ENCODE measurements around the gene SPATA19. TPM values are rescaled to one million over a fixed set of nuclear protein-coding genes. Genes with fewer than 3 reads are reported as not detected.

The SPATA19 gene
- total RNA-seq (2021) (not detected in 2 replicates), Bru-seq, nascent RNA (not detected), BruChase-seq, experiment 1, labeled RNA remaining after a 2-hour chase (not detected), BruChase-seq, experiment 2, labeled RNA remaining after a 6-hour chase (not detected)
- long read RNA-seq = 0 reads

- ChIA-PET POLR2A (ENCODE audit: unreplicated experiment) (no interaction called here), CTCF (no interaction called here)
- DNase-seq = no peak
- no peak within 1 kb of the TSS for H3K4me2 ChIP-seq
- H3K4me3 ChIP-seq = no peak within 1 kb of the TSS
- H4K20me1 ChIP-seq (ENCODE audit: insufficient read depth) = no peaks in the 10 kb centered on the region
- no peak for TF ChIP-seq CTCF (conservative IDR thresholded peaks at IDR 0.05)
- no peak for TF ChIP-seq EZH2 (IDR thresholded peaks at IDR 0.05; ENCODE audit: low read depth)
- H3K9me3 ChIP-seq (ENCODE audit: insufficient read depth, low read depth) = no peaks in the 10 kb centered on the region
- peaks cover 31% of the 10 kb centered on the region for H3K27me3 ChIP-seq (ENCODE audit: insufficient read depth, low read depth)
- no peaks in the 10 kb centered on the region for H3F3A ChIP-seq (ENCODE audit: insufficient read depth, low read depth)
- BruUV-seq (replicated peaks) = no TSS peak
- intact Hi-C loops (cut with micrococcal nuclease; ENCODE audit: unreplicated experiment) = no loop called here
- no peaks in the 10 kb centered on the region for H3K9me2 ChIP-seq (ENCODE audit: insufficient read depth)
- H3K79me2 ChIP-seq (ENCODE audit: low read depth) = no peaks in the 10 kb centered on the region
- no peaks in the 10 kb centered on the region for H3K4me1 ChIP-seq (replicated peaks; ENCODE audit: insufficient read depth)
- no peaks in the 10 kb centered on the region for H3K36me3 ChIP-seq (ENCODE audit: low read depth)
- H2AFZ ChIP-seq = no peak within 1 kb of the TSS
- H3K27ac ChIP-seq = no peak within 1 kb of the TSS
These were observed at the start of gene SPATA19 for GRCh38 chr11:133845413-133845812. Gene SPATA19 (minus strand): TSS chr11:133845513. CDS start chr11:133845446, 67 bp downstream.

GRCh38 chr11:133895061-133895479 is 49.8 kb upstream of the SPATA19 start:
- Histone ChIP-seq H3K9me2 (ENCODE audit: insufficient read depth) (no peaks in the 10 kb centered on the region), H3K4me3 (no peak overlapping the region), H3K9me3 (ENCODE audit: insufficient read depth, low read depth) (no peaks in the 10 kb centered on the region), H3K4me2 (no peak overlapping the region), H3K36me3 (ENCODE audit: low read depth) (no peaks in the 10 kb centered on the region), H3K27me3 (ENCODE audit: insufficient read depth, low read depth) (peaks cover 70% of the 10 kb centered on the region), H3K79me2 (ENCODE audit: low read depth) (no peaks in the 10 kb centered on the region), H3K27ac (no peak overlapping the region), H2AFZ (no peak overlapping the region), H3F3A (ENCODE audit: insufficient read depth, low read depth) (no peaks in the 10 kb centered on the region), H4K20me1 (ENCODE audit: insufficient read depth) (no peaks in the 10 kb centered on the region), H3K4me1 (replicated peaks; ENCODE audit: insufficient read depth) (no peaks in the 10 kb centered on the region)
- CTCF ChIA-PET = no interaction called here
- POLR2A ChIA-PET (ENCODE audit: unreplicated experiment) = no interaction called here
- no peak for TF ChIP-seq EZH2 (IDR thresholded peaks at IDR 0.05; ENCODE audit: low read depth)
- TF ChIP-seq CTCF (conservative IDR thresholded peaks at IDR 0.05) = no peak
- intact Hi-C loops (cut with micrococcal nuclease; ENCODE audit: unreplicated experiment) = no loop called here
- no peak for DNase-seq
- BruUV-seq (replicated peaks) = no TSS peak

GRCh38 chr11:133893381-133893780 is 48.1 kb upstream of the SPATA19 start:
- H3K27me3 ChIP-seq (ENCODE audit: insufficient read depth, low read depth) = peaks cover 63% of the 10 kb centered on the region
- H3K4me1 ChIP-seq (replicated peaks; ENCODE audit: insufficient read depth) = no peaks in the 10 kb centered on the region
- no peak overlapping the region for H3K27ac ChIP-seq
- H3K9me3 ChIP-seq (ENCODE audit: insufficient read depth, low read depth) = no peaks in the 10 kb centered on the region
- H3K36me3 ChIP-seq (ENCODE audit: low read depth) = no peaks in the 10 kb centered on the region
- H2AFZ ChIP-seq = no peak overlapping the region
- no peaks in the 10 kb centered on the region for H3K79me2 ChIP-seq (ENCODE audit: low read depth)
- no peaks in the 10 kb centered on the region for H3K9me2 ChIP-seq (ENCODE audit: insufficient read depth)
- no peak overlapping the region for H3K4me2 ChIP-seq
- no peak overlapping the region for H3K4me3 ChIP-seq
- H4K20me1 ChIP-seq (ENCODE audit: insufficient read depth) = no peaks in the 10 kb centered on the region
- intact Hi-C loops (cut with micrococcal nuclease; ENCODE audit: unreplicated experiment) = no loop called here
- DNase-seq = no peak
- TF ChIP-seq EZH2 (IDR thresholded peaks at IDR 0.05; ENCODE audit: low read depth) (no peak), CTCF (conservative IDR thresholded peaks at IDR 0.05) (no peak)
- BruUV-seq (replicated peaks) = no TSS peak
- H3F3A ChIP-seq (ENCODE audit: insufficient read depth, low read depth) = no peaks in the 10 kb centered on the region
- ChIA-PET POLR2A (ENCODE audit: unreplicated experiment) (no interaction called here), CTCF (no interaction called here)
